Stimulated activated CD4-positive, alpha-beta T cell treated with anti-CD3 and anti-CD28 coated beads, TNF-alpha, amount 100 ng/mL, for 1 hour (primary cell): ENCODE results near the gene ICAM5.

ENCODE experiments used
- DNase-seq, 3 donors: peaks; one replicate each; pipeline ENCODE4 v3.0.0-alpha.2; 2020; ENCODE audit warnings: low read depth in 3 of 3, low spot score in 1 of 3

Gene ICAM5

GRCh38 chr19:10317045-10317856 is 27.5 kb downstream of the ICAM5 start:
- no peak for DNase-seq

- DNase-seq, result no peak
These were observed 28.2 kb downstream of the ICAM5 start for GRCh38 chr19:10317857-10318462.

DNA sequence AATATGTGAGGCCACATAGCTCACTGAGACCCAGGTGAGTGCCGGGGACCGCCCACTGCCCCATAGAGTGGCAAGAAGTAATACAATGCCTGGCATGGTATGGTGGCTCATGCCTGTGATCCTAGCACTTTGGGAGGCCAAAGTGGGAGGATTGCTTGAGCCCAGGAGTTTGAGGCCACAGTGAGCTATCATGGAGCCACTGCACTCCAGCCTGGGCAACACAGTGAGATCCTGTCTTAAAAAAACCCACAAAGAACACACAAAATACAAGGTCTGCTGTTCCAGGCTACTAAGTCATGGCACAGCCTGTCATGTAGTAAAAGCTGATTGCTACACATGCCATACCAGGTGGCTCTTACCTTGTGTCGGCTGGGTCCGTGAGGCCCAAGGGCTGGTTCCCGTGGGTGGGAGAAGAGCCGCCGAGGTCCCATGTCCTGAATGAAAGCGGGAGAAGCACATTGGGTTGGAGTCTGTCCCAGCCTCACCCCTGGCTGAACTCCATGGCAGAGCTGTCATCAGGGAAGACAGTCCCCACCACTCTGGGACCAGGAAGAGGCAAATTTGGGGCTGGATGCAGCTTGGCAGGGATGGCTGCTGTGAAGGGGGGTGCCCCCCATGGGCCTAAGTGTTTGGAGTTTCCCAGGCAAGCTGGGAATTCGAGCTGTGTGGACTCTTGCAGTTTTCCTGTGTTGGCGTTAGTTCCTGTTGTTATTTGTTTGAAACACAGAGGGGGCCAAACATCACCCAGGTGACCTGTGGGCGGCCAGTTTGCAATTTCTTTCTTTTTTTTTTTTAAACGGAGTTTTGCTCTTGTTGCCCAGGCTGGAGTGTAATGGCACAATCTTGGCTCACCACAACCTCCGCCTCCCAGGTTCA is 29.3 kb downstream of the ICAM5 start:
- no peak for DNase-seq

DNA sequence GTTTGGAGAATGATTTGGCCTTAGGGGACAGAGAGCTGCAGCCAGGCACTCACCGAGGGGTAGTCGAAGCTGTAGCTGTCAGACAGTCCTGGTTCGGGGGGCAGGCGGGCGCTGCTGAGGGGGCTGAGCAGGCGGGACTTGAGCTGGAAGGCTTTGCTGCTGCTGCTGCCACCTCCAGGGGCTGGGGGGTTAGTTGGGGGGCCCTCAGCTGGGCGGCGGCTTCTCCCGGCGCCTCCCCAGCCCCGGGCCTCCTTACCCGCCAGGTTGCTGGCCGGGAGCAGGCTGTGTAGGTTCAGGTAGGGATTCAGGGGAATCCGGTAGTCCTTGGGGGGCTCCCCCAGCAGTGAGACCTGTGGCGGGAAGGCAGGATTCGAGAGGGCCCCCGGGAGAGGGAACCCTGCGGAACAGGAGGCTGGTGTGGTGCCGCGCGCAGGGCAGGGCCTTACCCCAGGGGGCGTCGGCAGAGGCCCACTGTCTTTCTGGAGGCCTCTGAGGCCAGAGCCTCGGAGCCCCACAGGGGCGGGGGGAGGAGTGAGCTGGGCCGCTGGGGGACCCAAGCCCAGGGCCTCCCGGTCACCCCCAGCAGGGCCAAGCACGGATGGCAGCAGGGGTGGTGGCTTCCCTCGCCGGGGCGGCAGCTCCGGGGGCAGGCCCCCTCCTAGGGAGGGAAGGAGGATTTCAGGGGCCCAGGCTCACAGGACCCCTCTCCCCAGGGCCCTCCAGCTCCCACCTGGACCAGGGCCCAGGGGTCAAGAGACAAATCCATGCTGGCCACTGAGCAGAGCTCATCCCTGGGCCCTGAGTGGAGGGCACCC is 31.1 kb downstream of the ICAM5 start:
- no peak for DNase-seq

DNA sequence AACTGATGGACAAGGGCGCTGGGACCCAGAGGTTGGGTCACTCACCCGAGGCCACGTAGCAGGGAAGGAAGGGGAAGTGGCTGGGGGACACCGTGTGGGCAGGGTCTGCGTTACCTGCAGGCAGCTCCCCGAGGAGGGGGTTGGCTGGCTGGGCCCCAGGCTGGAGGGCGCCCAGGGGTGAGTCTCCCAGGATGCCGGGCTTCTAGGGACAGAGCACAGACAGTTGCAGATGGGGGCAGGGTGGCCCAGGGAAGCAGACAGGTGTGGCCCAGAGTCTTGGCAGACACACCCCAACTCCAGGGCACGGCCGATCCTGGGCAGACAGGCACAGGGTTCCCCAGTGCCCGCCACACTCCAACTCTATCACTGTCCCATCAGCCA is 31.7 kb downstream of the ICAM5 start:
- no peak for DNase-seq

- DNase-seq, result no peak
These were observed 32.4 kb downstream of the ICAM5 start for GRCh38 chr19:10321874-10322835.

GRCh38 chr19:10325732-10326131 is 36.0 kb downstream of the ICAM5 start:
- no peak for DNase-seq

DNA sequence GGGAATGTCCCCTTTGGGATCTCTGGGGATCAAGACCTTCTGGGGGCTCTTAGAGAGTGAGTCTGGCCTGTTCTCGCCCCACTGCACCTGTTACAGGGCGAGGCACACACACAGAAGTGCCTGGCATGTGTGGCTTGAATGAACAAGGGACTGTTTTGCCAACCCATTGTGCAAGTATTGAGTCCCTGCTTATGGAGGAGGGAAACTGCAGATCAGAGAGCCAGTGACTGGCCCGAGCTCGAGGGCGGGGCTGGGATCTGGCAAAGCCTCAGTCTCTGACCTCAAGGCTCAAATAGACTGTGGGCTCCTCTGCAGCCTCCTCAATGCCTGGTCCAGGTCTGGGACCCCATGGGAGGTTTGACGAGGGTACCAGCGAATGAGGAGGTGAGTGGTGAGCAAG is 38.0 kb downstream of the ICAM5 start:
- no peak for DNase-seq

- DNase-seq, result no peak
These were observed 39.0 kb downstream of the ICAM5 start for GRCh38 chr19:10328558-10329429.

DNA sequence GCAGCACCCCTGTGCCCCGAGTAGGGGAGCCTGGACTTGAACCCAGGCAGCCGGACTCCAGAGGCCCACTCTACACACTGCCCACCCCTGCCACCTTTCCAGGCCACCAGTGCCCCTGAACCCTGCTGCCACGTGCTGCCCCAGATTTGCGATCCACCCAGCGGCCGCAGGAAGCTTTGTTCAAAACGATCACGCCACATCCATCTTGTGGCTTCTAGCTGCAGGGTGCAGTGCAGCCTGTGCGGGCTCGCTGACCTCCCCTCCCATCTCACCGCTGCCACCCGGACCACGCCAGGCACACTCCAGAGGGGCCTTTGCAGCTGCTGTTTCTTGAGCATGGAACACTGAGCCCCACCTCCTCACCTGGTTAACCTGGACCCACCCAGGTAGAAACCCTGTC is 39.8 kb downstream of the ICAM5 start:
- DNase-seq, result no peak

DNA sequence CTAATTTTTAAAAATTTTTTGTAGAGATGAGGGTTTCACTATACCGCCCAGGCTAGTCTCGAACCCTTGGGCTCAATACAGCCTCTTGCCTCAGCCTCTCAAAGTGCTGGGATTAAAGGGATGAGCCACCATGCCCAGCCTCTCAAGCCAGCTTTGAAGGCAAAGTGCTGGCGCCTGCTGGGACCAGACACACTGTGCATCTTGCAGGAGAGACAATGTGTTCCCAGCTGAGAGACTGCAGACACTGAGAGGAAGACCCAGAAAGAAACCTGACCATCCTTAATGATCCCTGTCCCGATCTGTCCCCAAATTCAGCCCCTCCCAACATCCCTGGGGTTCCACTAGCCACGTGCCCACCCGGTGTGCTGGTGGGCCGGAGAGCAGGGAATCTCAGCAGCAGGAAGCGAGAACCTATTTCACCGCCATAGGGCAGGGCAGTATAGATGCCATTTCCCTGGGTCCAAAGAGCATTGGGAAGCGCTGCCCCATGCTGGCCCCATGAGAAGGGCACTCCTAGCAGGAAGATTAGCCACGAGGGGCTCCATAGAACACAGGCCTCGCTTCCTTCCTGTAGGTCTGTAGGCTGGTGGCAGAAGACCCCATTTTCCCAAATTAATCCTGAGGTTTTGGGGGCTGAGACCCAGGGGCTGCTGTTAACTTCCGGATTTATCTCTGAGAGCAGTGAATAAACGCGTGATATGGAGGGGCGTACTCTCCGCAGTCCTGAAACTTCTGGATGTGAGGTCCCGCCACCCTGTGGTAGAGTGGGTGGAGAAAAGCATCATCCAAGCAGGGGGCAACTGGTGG is 42.6 kb downstream of the ICAM5 start:
- DNase-seq, result no peak

DNA sequence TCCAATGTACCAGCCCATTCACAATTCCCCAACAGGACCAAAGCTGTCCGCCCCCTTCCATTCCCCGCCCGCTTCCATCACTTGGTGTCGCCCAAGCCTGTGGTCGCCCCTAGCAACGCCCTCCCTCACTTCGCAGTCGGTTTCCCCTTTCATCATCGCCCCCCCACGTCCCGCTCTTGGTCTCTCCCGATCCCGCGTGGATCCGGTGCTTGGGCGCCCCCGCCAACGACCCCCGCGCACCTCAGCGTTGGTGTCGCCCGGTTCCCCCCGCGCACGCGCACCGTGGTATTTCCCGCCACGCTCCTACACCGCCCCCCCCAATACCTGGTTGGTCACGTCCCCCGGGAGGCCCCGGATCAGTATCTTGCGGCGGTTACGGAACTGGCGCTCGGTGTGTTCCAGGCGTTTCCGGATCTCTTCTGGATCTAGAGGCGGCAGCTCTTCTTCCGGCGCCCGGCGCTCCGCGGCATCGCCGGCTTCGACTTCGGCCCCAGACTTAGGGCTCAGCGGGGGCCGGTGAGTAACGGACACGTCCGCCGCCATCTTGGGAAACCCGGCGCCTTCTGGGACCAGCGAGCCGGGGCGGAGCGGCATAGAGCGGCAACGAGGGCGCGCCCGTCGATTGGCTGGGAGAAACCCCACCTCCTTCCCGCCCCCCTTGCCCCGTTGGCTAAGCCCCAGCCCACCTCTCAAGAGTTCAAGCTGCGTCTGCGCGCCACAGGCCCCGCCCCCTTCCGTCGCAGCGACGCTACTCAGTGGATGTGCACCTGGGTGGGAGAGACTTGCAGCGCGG is 43.4 kb downstream of the ICAM5 start, which contains the start of gene RAVER1:
Gene RAVER1, minus strand, starts transcription at position 565 of the 793 bp plus-strand sequence. Its CDS starts 22 bp downstream, at position 543.
- peak; percentile 94 to 96 (median 95) for DNase-seq

- no peak for DNase-seq
These were observed 44.2 kb downstream of the ICAM5 start for GRCh38 chr19:10333758-10334587.

DNA sequence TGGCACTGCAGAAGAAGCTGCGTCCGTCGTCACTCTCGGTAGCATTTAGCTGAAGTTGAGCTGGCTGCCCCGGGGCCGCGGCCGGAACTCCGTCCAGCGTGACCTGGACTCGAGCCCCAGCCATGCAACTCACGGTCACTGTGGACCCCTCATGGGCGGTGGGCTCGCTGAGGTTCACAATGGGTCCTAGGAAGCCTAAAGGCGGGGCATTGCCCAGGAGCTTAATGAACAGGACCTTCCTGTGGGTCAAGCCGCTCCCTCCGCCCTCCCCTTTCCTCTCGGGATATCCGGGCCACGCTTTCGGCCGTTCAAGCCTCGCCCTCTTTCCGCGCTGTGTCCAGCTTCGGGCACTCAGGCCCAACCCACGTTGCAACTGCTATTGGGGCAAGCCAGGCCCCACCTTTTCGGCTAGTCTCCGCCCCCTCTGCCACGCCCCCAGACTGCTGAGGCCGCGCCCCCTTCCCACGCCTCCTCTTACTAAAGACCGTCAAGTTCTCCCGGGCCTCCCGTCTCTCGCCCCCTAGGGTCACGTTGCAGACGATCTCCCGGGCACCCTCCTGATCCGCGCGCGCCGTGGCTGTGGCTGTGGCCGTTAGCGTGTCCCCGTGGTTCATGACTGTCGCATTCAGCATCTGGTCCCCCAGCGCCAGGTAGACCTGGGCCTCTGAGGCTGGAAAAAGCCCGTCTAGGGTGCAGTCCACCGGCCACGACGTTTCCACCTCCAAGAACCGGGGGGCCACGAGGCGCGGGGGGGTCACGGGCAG is 45.0 kb downstream of the ICAM5 start:
- no peak for DNase-seq

- no peak for DNase-seq
These were observed 45.7 kb downstream of the ICAM5 start for GRCh38 chr19:10335352-10335985.
